HepG2 (cell line): Measurements from ENCODE around the gene DPM2. TPM values are rescaled to one million over a fixed set of nuclear protein-coding genes. Genes with fewer than 3 reads are reported as not detected.

Experiments
- ATAC-seq: fragments of 200-7000 bp; cut with Tn5 transposase; 3 replicates; pipeline ENCODE4 v1.9.1; 2020; ENCODE audit warnings: mild to moderate bottlenecking, moderate library complexity
- BruUV-seq: library from RNA; stranded (reverse); fragments of 400-500 nt; replicated peaks from 2 replicates; lab custom pipeline; 2021; lab: Mats Ljungman, UMichigan
- CTCF ChIA-PET: fragments of 300-600 bp; formaldehyde crosslinking; extraction: SDS; loops from one replicate; lab custom pipeline; 2021; ENCODE audit warnings: low total read pairs, inconsistent platforms, low intra/inter-chr PET ratio; lab: Yijun Ruan, JAX
- POLR2A ChIA-PET: fragments of 350-600 bp; sonication (Branson Sonifier 250); formaldehyde crosslinking; loops from one replicate; lab custom pipeline; 2020; ENCODE audit warnings: antibody characterized with exemption, inconsistent platforms; lab: Yijun Ruan, JAX
- DNase-seq: peaks from one replicate; pipeline ENCODE4 v3.0.0-alpha.2; 2015; ENCODE audit warnings: low spot score
- FAIRE-seq: peaks from 3 replicates; lab custom pipeline; 2011; peaks lifted over from hg19 to GRCh38; lab: Jason Lieb, UNC
- H2AFZ ChIP-seq: one replicate; pipeline ENCODE4 v1.6.1; 2011; ENCODE audit warnings: low read length, inconsistent platforms
- H3K27ac ChIP-seq: fragments of 300-600 bp; 3 replicates; pipeline ENCODE4 v1.8.0; 2011; ENCODE audit warnings: mixed run types, mild to moderate bottlenecking, mixed read lengths, low read length, inconsistent platforms; ENCODE audit not compliant: insufficient read depth; ENCODE audit errors: extremely low read length
- H3K27me3 ChIP-seq, 2 experiments: fragments of 200-600 bp in 1 of 2; 2 replicates in 1 of 2; 3 replicates in 1 of 2; pipeline versions ENCODE4 v1.6.0 to v1.8.0; 2011; ENCODE audit warnings: low read length in 2 of 2, mild to moderate bottlenecking in 2 of 2, moderate library complexity in 2 of 2, inconsistent platforms in 1 of 2; ENCODE audit not compliant: insufficient read depth in 2 of 2, control insufficient read depth in 1 of 2
- H3K36me3 ChIP-seq, 2 experiments: fragments of 200-600 bp in 1 of 2; replicated peaks in 1 of 2; 2 replicates in 1 of 2; 3 replicates in 1 of 2; pipeline versions ENCODE4 v1.5.1 to v1.8.0; 2011; ENCODE audit warnings: low read length in 2 of 2, inconsistent platforms in 1 of 2; ENCODE audit not compliant: insufficient read depth in 2 of 2, control insufficient read depth in 1 of 2
- H3K4me1 ChIP-seq: 2 replicates; pipeline ENCODE4 v1.5.1; 2012; ENCODE audit warnings: low read length, inconsistent platforms; ENCODE audit not compliant: insufficient read depth
- H3K4me2 ChIP-seq: 2 replicates; pipeline ENCODE4 v1.6.0; 2011; ENCODE audit warnings: low read depth, low read length, inconsistent platforms
- H3K4me3 ChIP-seq, 3 experiments: fragments of 200-600 bp in 1 of 3; sonication (generic), shearing (Covaris generic) in 1 of 3; replicated peaks in 1 of 3; 2 replicates each; pipeline ENCODE4 v1.5.1; 2011 to 2016; ENCODE audit warnings: low read length in 3 of 3, inconsistent platforms in 2 of 3, low read depth in 2 of 3, mild to moderate bottlenecking in 2 of 3, control low read depth in 1 of 3, mixed read lengths in 1 of 3; ENCODE audit not compliant: insufficient read depth in 1 of 3
- H3K79me2 ChIP-seq: one replicate; pipeline ENCODE4 v1.6.1; 2011; ENCODE audit warnings: low read length, inconsistent platforms; ENCODE audit not compliant: insufficient read depth
- H3K9ac ChIP-seq: 2 replicates; pipeline ENCODE4 v1.6.0; 2011; ENCODE audit warnings: mild to moderate bottlenecking, low read depth, low read length, inconsistent platforms; ENCODE audit not compliant: insufficient read depth
- H3K9me3 ChIP-seq: 2 replicates; pipeline ENCODE4 v1.5.1; 2012; ENCODE audit warnings: mild to moderate bottlenecking, low read length
- H4K20me1 ChIP-seq: 2 replicates; pipeline ENCODE4 v1.6.0; 2011; ENCODE audit warnings: inconsistent platforms, mild to moderate bottlenecking, low read length, moderate library complexity; ENCODE audit not compliant: insufficient read depth
- GATAD1 ChIP-seq: IDR thresholded peaks from 2 replicates; pipeline ENCODE4 v1.6.1; 2016; ENCODE audit warnings: missing genetic modification reagents, missing compliant biosample characterization
- HIC2 ChIP-seq: sonication (generic); formaldehyde crosslinking; IDR thresholded peaks from 2 replicates; pipeline ENCODE4 v1.9.0; 2022; ENCODE audit warnings: low read depth, missing genetic modification reagents
- MAZ ChIP-seq, 2 experiments: sonication (generic) in 1 of 2; formaldehyde crosslinking in 1 of 2; IDR thresholded peaks; 2 replicates each; pipeline versions ENCODE4 v1.5.0 to v1.6.1; 2012 to 2020; ENCODE audit warnings: low read depth in 2 of 2, mild to moderate bottlenecking in 2 of 2, borderline replicate concordance in 1 of 2, improper control_type of control experiment in 1 of 2, low read length in 1 of 2, missing genetic modification reagents in 1 of 2, moderate library complexity in 1 of 2
- MTERF4 ChIP-seq: sonication (generic); formaldehyde crosslinking; IDR thresholded peaks from 2 replicates; pipeline ENCODE4 v1.8.0; 2023; ENCODE audit warnings: mild to moderate bottlenecking, missing genetic modification reagents
- MTF2 ChIP-seq: sonication (generic); formaldehyde crosslinking; IDR thresholded peaks from 2 replicates; pipeline ENCODE4 v1.5.0; 2020; ENCODE audit warnings: missing genetic modification reagents, borderline replicate concordance
- ZKSCAN5 ChIP-seq: sonication (generic); formaldehyde crosslinking; IDR thresholded peaks from 2 replicates; pipeline ENCODE4 v1.5.1; 2020; ENCODE audit warnings: mild to moderate bottlenecking, missing genetic modification reagents
- ZNF451 ChIP-seq: sonication (generic); formaldehyde crosslinking; IDR thresholded peaks from 2 replicates; pipeline ENCODE4 v1.5.0; 2020; ENCODE audit warnings: mild to moderate bottlenecking, missing genetic modification reagents
- ZNF619 ChIP-seq: sonication (generic); formaldehyde crosslinking; IDR thresholded peaks from 2 replicates; pipeline ENCODE4 v1.4.0; 2020; ENCODE audit warnings: mild to moderate bottlenecking, missing genetic modification reagents
- ZSCAN30 ChIP-seq: sonication (generic); formaldehyde crosslinking; IDR thresholded peaks from 2 replicates; pipeline ENCODE4 v1.5.0; 2020; ENCODE audit warnings: mild to moderate bottlenecking, missing genetic modification reagents
- ZSCAN5A ChIP-seq: sonication (generic); formaldehyde crosslinking; IDR thresholded peaks from 2 replicates; pipeline ENCODE4 v1.8.0; 2022; ENCODE audit warnings: mild to moderate bottlenecking, missing genetic modification reagents, borderline replicate concordance
- WGBS: methylation state at CpG from one replicate; pipeline ENCODE4 v1.1.6; 2017; ENCODE audit warnings: low lambda C conversion rate; 5-methylcytosine and 5-hydroxymethylcytosine counted together
- in situ Hi-C: cut with HindIII; loops from 2 replicates; pipeline ENCODE4 v1.10.0; 2017; ENCODE audit warnings: low pct_unique_long_range_greater_than_20kb; ENCODE audit not compliant: extremely low pct_ligation_motif_present
- intact Hi-C: fragments of 100-400 bp; cut with micrococcal nuclease; formaldehyde crosslinking; loops from one replicate; pipeline ENCODE4 v1.10.0; 2022; ENCODE audit not compliant: unreplicated experiment
- polyA plus RNA-seq, 8 experiments: library from polyadenylated mRNA; depleted of rRNA in 3 of 8; stranded (reverse) in 7 of 8; unstranded in 1 of 8; fragments of >200 nt; fragmentation: Illumina TruSeq in 4 of 8; extraction: Trizol in 4 of 8; gene quantifications; 2 replicates each; pipeline versions ENCODE4 v1.2.1 to v1.2.3, GENCODE V29; 2011 to 2016; ENCODE audit warnings: low read depth in 4 of 8, missing spikeins in 1 of 8, mixed read lengths in 1 of 8; ENCODE audit not compliant: insufficient read depth in 1 of 8
- total RNA-seq, 5 experiments: library from RNA; depleted of rRNA; stranded (reverse); fragments of >200 nt; fragmentation: Illumina TruSeq; extraction: Trizol; gene quantifications; 2 replicates each; pipeline ENCODE4 v1.2.3, GENCODE V29; 2016; ENCODE audit warnings: low read depth in 1 of 5
- TF ChIP-seq, protein P1 (sequence below): sonication (generic); formaldehyde crosslinking; IDR thresholded peaks from 2 replicates; pipeline ENCODE4 v1.4.0; 2020; ENCODE audit warnings: missing genetic modification reagents, borderline replicate concordance
- TF ChIP-seq, protein P2 (sequence below): sonication (generic); formaldehyde crosslinking; IDR thresholded peaks from 2 replicates; pipeline ENCODE4 v1.5.0; 2020; ENCODE audit warnings: missing genetic modification reagents

Gene DPM2
- total and polyA plus RNA-seq, 2 of the 13 experiments (the other 11 are each of a cell fraction or from before 2014, with no cell fraction given) = 24.8 to 35.3 TPM

- H3K79me2 ChIP-seq = peaks cover 88% of the 10 kb centered on the region
- H3K27me3 ChIP-seq = no peaks in the 10 kb centered on the region
- no peak overlapping the region for H3K27ac ChIP-seq
- no peak overlapping the region for H3K4me2 ChIP-seq
- BruUV-seq = no TSS peak
- TF ChIP-seq GATAD1 (CRISPR knock-in tag) = no peak
- TF ChIP-seq ZNF619 (CRISPR knock-in tag) = no peak
- TF ChIP-seq ZSCAN30 (CRISPR knock-in tag) = no peak
- TF ChIP-seq MAZ (IDR thresholded peaks at IDR 0.05; ENCODE audit: borderline replicate concordance, low read depth, low read length) = no peak
- no peak for TF ChIP-seq MAZ (CRISPR knock-in tag; IDR thresholded peaks at IDR 0.05; ENCODE audit: low read depth)
- TF ChIP-seq ZKSCAN5 (CRISPR knock-in tag) = no peak
- TF ChIP-seq MTF2 = no peak
- TF ChIP-seq HIC2 (CRISPR knock-in tag) = no peak
- TF ChIP-seq MTERF4 (CRISPR knock-in tag) = no peak
- no peak for TF ChIP-seq ZSCAN5A (CRISPR knock-in tag)
- TF ChIP-seq, protein P1, sequence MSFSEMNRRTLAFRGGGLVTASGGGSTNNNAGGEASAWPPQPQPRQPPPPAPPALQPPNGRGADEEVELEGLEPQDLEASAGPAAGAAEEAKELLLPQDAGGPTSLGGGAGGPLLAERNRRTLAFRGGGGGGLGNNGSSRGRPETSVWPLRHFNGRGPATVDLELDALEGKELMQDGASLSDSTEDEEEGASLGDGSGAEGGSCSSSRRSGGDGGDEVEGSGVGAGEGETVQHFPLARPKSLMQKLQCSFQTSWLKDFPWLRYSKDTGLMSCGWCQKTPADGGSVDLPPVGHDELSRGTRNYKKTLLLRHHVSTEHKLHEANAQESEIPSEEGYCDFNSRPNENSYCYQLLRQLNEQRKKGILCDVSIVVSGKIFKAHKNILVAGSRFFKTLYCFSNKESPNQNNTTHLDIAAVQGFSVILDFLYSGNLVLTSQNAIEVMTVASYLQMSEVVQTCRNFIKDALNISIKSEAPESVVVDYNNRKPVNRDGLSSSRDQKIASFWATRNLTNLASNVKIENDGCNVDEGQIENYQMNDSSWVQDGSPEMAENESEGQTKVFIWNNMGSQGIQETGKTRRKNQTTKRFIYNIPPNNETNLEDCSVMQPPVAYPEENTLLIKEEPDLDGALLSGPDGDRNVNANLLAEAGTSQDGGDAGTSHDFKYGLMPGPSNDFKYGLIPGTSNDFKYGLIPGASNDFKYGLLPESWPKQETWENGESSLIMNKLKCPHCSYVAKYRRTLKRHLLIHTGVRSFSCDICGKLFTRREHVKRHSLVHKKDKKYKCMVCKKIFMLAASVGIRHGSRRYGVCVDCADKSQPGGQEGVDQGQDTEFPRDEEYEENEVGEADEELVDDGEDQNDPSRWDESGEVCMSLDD = no peak
- TF ChIP-seq, protein P2, sequence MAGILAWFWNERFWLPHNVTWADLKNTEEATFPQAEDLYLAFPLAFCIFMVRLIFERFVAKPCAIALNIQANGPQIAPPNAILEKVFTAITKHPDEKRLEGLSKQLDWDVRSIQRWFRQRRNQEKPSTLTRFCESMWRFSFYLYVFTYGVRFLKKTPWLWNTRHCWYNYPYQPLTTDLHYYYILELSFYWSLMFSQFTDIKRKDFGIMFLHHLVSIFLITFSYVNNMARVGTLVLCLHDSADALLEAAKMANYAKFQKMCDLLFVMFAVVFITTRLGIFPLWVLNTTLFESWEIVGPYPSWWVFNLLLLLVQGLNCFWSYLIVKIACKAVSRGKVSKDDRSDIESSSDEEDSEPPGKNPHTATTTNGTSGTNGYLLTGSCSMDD (CRISPR knock-in tag) = no peak
- no peak for TF ChIP-seq ZNF451 (CRISPR knock-in tag)
- no peak for DNase-seq
- in situ Hi-C loops (no loop called here), intact Hi-C loops (no loop called here)
- POLR2A ChIA-PET = interaction anchor here (0.7 to 1.6 kb wide), 2 partner anchors 12 to 112 kb away, joined by 3 to 8 read pairs; no protein-coding TSS in a partner anchor
- H3K36me3 ChIP-seq = peaks cover 1 to 7% of the 10 kb centered on the region in 2 experiments; a peak in 2 of 5 replicates
- 79% methylated on average over 6 of the region's 8 CpGs for WGBS
- no peak for ATAC-seq
- H3K9me3 ChIP-seq = no peaks in the 10 kb centered on the region
- peaks cover 58% of the 10 kb centered on the region for H3K4me1 ChIP-seq
- CTCF ChIA-PET = no interaction called here
- H2AFZ ChIP-seq = no peak overlapping the region
- FAIRE-seq = no peak
- H4K20me1 ChIP-seq = no peaks in the 10 kb centered on the region
- no peak overlapping the region for H3K4me3 ChIP-seq
- no peak overlapping the region for H3K9ac ChIP-seq
Measured at GRCh38 chr9:127966416-127967150, 28.9 kb upstream of the DPM2 start.
